GM18870 (cell line): ENCODE results near the gene PNKD.

Experiments
- ATAC-seq: cut with Tn5 transposase; IDR thresholded peaks from one replicate; pipeline ENCODE4 v1.9.1; 2021; ENCODE audit warnings: moderate library complexity; ENCODE audit not compliant: unreplicated experiment

The PNKD gene

DNA sequence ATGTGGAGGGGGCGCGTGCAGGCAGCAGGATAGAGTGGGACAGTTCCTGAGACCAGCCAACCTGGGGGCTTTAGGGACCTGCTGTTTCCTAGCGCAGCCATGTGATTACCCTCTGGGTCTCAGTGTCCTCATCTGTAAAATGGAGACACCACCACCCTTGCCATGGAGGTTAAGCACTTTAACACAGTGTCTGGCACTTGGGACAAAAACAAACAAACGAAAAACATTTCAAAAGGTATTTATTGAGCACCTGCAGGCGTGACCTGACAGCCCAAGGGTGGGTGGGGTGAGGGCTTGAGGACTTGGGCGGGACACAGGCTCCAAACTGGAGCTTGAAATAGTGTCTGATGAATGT lies 124.7 kb downstream of the PNKD start:
- ATAC-seq = no peak

GRCh38 chr2:218395456-218395825 lies 125.1 kb downstream of the PNKD start:
- ATAC-seq = no peak

DNA sequence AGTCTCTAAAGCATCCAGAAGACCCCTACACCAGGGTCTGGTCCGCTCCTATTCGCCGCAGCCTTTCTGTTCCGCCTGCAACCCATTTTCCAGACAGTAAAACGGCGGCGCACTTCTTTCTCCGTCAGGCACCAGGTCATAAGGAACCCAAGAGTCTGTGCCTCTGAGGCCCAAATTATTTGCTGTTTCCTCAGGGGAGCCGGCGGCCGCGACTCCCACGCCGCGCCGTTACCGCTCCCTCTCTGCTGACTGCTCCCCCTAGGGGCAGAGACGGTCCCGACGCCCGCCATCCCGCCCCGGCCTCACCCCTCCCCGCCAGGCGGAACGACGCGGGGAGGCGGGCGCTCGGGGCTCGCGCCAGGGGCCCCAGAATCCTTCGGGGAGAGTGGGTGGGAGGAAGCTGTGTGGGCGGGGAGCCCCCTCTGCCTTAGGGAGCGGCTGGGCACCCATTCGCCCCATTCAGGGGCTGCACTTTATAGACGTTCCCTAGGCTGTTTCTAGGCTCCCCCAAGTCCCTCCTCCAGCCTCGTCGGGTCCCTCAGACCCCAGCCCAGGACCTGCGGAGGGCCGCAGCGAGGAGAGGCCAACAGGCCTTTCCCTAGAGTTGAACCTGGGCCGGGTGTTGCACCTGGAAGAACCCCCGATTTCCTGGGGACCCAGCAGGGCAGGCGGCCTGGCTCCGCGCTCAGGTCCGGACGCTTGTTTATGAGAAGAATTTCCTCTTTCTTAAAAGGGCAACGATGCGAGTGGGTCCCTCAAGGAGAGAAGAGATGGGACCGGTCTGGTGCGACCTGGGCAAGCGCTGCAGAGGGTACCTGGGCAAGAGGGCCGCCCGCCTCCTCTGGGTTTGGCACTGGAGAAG lies 125.7 kb downstream of the PNKD start:
- ATAC-seq = peak; percentile 34
